Neural progenitor cell (in vitro differentiated cells): Measurements from ENCODE around the gene KRT2. TPM values are rescaled to one million over a fixed set of nuclear protein-coding genes. Genes with fewer than 3 reads are reported as not detected.

Source experiments
- DNase-seq: peaks from one replicate; pipeline ENCODE4 v3.0.0-alpha.2; 2016; ENCODE audit warnings: low spot score
- H2AFZ ChIP-seq: fragments of 200-600 bp; sonication (generic); replicated peaks from 2 replicates; pipeline ENCODE4 v1.6.1; 2016; ENCODE audit warnings: antibody characterized with exemption
- H3F3A ChIP-seq: fragments of 200-600 bp; sonication (generic); 2 replicates; pipeline ENCODE4 v1.6.1; 2016; ENCODE audit warnings: antibody characterized with exemption, low read depth
- H3K27ac ChIP-seq: fragments of 200-600 bp; sonication (generic); 2 replicates; pipeline ENCODE4 v1.5.1; 2016; ENCODE audit warnings: mild to moderate bottlenecking
- H3K27me3 ChIP-seq: fragments of 200-600 bp; sonication (generic); 2 replicates; pipeline ENCODE4 v1.6.1; 2016; ENCODE audit warnings: mild to moderate bottlenecking, moderate library complexity
- H3K36me3 ChIP-seq: fragments of 200-600 bp; sonication (generic); 2 replicates; pipeline ENCODE4 v1.5.1; 2016
- H3K4me1 ChIP-seq: fragments of 200-600 bp; sonication (generic); 2 replicates; pipeline ENCODE4 v1.6.1; 2016; ENCODE audit warnings: mixed run types
- H3K4me2 ChIP-seq: fragments of 200-600 bp; sonication (generic); 2 replicates; pipeline ENCODE4 v1.6.1; 2016
- H3K4me3 ChIP-seq: fragments of 200-600 bp; sonication (generic); 2 replicates; pipeline ENCODE4 v1.5.1; 2016
- H3K79me2 ChIP-seq: fragments of 200-600 bp; sonication (generic); 2 replicates; pipeline ENCODE4 v1.6.1; 2016; ENCODE audit warnings: low read depth
- H3K9ac ChIP-seq: fragments of 200-600 bp; sonication (generic); 2 replicates; pipeline ENCODE4 v1.6.1; 2016
- H3K9me3 ChIP-seq: fragments of 200-600 bp; sonication (generic); 2 replicates; pipeline ENCODE4 v1.5.1; 2016; ENCODE audit warnings: low read depth
- H4K20me1 ChIP-seq: fragments of 200-600 bp; sonication (generic); 2 replicates; pipeline ENCODE4 v1.6.1; 2016; ENCODE audit warnings: low read depth
- H3K27ac Mint-ChIP-seq: 3 replicates; pipeline ENCODE4 v1.8.0; 2021; ENCODE audit warnings: mixed read lengths
- H3K27me3 Mint-ChIP-seq: 2 replicates; pipeline ENCODE4 v1.8.0; 2022; ENCODE audit warnings: low read depth, mild to moderate bottlenecking, inconsistent platforms, moderate library complexity, mixed read lengths; ENCODE audit not compliant: insufficient read depth
- H3K36me3 Mint-ChIP-seq: 3 replicates; pipeline ENCODE4 v1.8.0; 2021; ENCODE audit warnings: mixed read lengths
- H3K4me1 Mint-ChIP-seq: 3 replicates; pipeline ENCODE4 v1.8.0; 2021; ENCODE audit warnings: mixed read lengths
- H3K4me3 Mint-ChIP-seq: 3 replicates; pipeline ENCODE4 v1.8.0; 2021; ENCODE audit warnings: mild to moderate bottlenecking, moderate library complexity, mixed read lengths
- H3K9me3 Mint-ChIP-seq: 3 replicates; pipeline ENCODE4 v1.8.0; 2020; ENCODE audit warnings: mixed read lengths
- CTCF ChIP-seq: fragments of 200-600 bp; sonication (generic); IDR thresholded peaks from 2 replicates; pipeline ENCODE4 v1.5.1; 2017; ENCODE audit warnings: antibody characterized with exemption, mild to moderate bottlenecking
- EZH2 ChIP-seq: fragments of 200-600 bp; sonication (generic); IDR thresholded peaks from 2 replicates; pipeline ENCODE4 v1.6.1; 2017; ENCODE audit warnings: antibody characterized with exemption, mild to moderate bottlenecking, moderate library complexity
- EZH2phosphoT487 ChIP-seq: fragments of 200-600 bp; sonication (generic); IDR thresholded peaks from 2 replicates; pipeline ENCODE4 v1.6.1; 2017; ENCODE audit warnings: antibody characterized with exemption
- total RNA-seq: library from RNA; depleted of rRNA; stranded (reverse); fragments of >200 nt; gene quantifications from 2 replicates; pipeline ENCODE4 v1.2.3, GENCODE V29; 2015; ENCODE audit warnings: low replicate concordance

Gene KRT2
- total RNA-seq, 1 donor from 2014 or later: not detected

- Histone ChIP-seq H3K4me3 (no peak within 1 kb of the TSS), H2AFZ (no peak within 1 kb of the TSS), H3K27me3 (peaks cover 25% of the 10 kb centered on the region), H3K27ac (no peak within 1 kb of the TSS), H3K79me2 (no peaks in the 10 kb centered on the region), H3K9ac (no peak within 1 kb of the TSS), H3K4me2 (no peak within 1 kb of the TSS), H3K9me3 (no peaks in the 10 kb centered on the region), H3K4me1 (no peaks in the 10 kb centered on the region), H4K20me1 (no peaks in the 10 kb centered on the region), H3F3A (no peaks in the 10 kb centered on the region), H3K36me3 (no peaks in the 10 kb centered on the region)
- peak within 1 kb of the TSS; percentile 20 for H3K4me3 Mint-ChIP-seq
- H3K27me3 Mint-ChIP-seq: peaks cover 4% of the 10 kb centered on the region
- no peaks in the 10 kb centered on the region for H3K4me1 Mint-ChIP-seq
- TF ChIP-seq CTCF (no peak), EZH2phosphoT487 (no peak), EZH2 (no peak)
- DNase-seq: no peak
- no peaks in the 10 kb centered on the region for H3K36me3 Mint-ChIP-seq
- H3K27ac Mint-ChIP-seq: no peak within 1 kb of the TSS
- H3K9me3 Mint-ChIP-seq: no peaks in the 10 kb centered on the region
Observed at GRCh38 chr12:52600941-52601481, 51.0 kb downstream of the KRT2 start, which contains the start of gene KRT72. Gene KRT72, minus strand, starts transcription at chr12:52601463. Its CDS starts 11 bp downstream, at chr12:52601452.

GRCh38 chr12:52600475-52600874, 51.5 kb downstream of the KRT2 start:
- no peaks in the 10 kb centered on the region for H3K9me3 ChIP-seq
- no peak overlapping the region for H3K4me3 ChIP-seq
- H2AFZ ChIP-seq: no peak overlapping the region
- H4K20me1 ChIP-seq: no peaks in the 10 kb centered on the region
- no peak overlapping the region for H3K27ac ChIP-seq
- H3F3A ChIP-seq: no peaks in the 10 kb centered on the region
- H3K4me1 ChIP-seq: no peaks in the 10 kb centered on the region
- TF ChIP-seq CTCF (no peak), EZH2 (no peak), EZH2phosphoT487 (no peak)
- Mint-ChIP-seq H3K9me3 (no peaks in the 10 kb centered on the region), H3K27me3 (peaks cover 4% of the 10 kb centered on the region), H3K4me3 (no peak overlapping the region), H3K27ac (no peak overlapping the region), H3K4me1 (no peaks in the 10 kb centered on the region), H3K36me3 (no peaks in the 10 kb centered on the region)
- H3K27me3 ChIP-seq: peaks cover 25% of the 10 kb centered on the region
- no peaks in the 10 kb centered on the region for H3K36me3 ChIP-seq
- H3K79me2 ChIP-seq: no peaks in the 10 kb centered on the region
- no peak for DNase-seq
- no peak overlapping the region for H3K9ac ChIP-seq
- H3K4me2 ChIP-seq: no peak overlapping the region

DNA sequence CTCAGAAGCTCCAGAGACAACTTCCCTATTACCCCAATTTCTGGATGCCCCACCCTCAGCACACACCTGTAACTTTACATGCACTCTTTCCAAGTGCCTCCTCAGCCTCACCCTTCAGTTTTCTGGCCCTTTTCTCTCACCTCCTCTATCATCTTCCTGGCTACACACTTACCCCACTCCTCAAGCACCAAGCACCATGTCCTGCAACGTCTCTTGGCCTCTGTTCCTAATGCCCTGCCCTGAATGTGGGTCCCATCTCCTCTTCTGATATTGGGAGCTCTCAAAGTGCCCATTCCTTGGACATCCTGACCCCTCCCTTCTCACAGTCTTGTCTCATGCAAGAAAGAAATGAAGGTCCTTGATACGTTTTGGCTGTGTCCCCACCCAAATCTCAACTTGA, 51.9 kb downstream of the KRT2 start:
- H3K9ac ChIP-seq: no peak overlapping the region
- TF ChIP-seq CTCF: no peak
- no peak for TF ChIP-seq EZH2phosphoT487
- no peak for TF ChIP-seq EZH2
- H3K36me3 ChIP-seq: no peaks in the 10 kb centered on the region
- H2AFZ ChIP-seq: no peak overlapping the region
- Mint-ChIP-seq H3K36me3 (no peaks in the 10 kb centered on the region), H3K4me3 (no peak overlapping the region), H3K27ac (no peak overlapping the region), H3K4me1 (no peaks in the 10 kb centered on the region), H3K9me3 (no peaks in the 10 kb centered on the region), H3K27me3 (peaks cover 4% of the 10 kb centered on the region)
- no peaks in the 10 kb centered on the region for H3K79me2 ChIP-seq
- no peak overlapping the region for H3K4me3 ChIP-seq
- H3K9me3 ChIP-seq: no peaks in the 10 kb centered on the region
- H3K27me3 ChIP-seq: peaks cover 25% of the 10 kb centered on the region
- H3K4me2 ChIP-seq: no peak overlapping the region
- no peak overlapping the region for H3K27ac ChIP-seq
- DNase-seq: no peak
- no peaks in the 10 kb centered on the region for H4K20me1 ChIP-seq
- no peaks in the 10 kb centered on the region for H3K4me1 ChIP-seq
- H3F3A ChIP-seq: no peaks in the 10 kb centered on the region
